MCF 10A (cell line): ENCODE data around the gene RIPOR1. TPM values are rescaled to one million over a fixed set of nuclear protein-coding genes. Genes with fewer than 3 reads are reported as not detected.
A peak's percentile ranks its signal among the peaks of the same experiment; 100 is the strongest.

ENCODE experiments used
- BruUV-seq: library from RNA; stranded (reverse); fragments of 400-500 nt; replicated peaks from 2 replicates; lab custom pipeline; 2021; lab: Mats Ljungman, UMichigan
- CTCF ChIA-PET: fragments of 300-600 bp; sonication (Branson Sonifier 250); formaldehyde crosslinking; extraction: SDS; loops from one replicate; lab custom pipeline; 2021; ENCODE audit warnings: antibody characterized with exemption, inconsistent platforms; lab: Yijun Ruan, JAX
- POLR2A ChIA-PET: fragments of 300-600, 350-650 bp; sonication (Branson Sonifier 250); formaldehyde crosslinking; extraction: SDS; loops from one replicate; lab custom pipeline; 2020; ENCODE audit warnings: antibody characterized with exemption, inconsistent platforms; lab: Yijun Ruan, JAX
- DNase-seq: peaks from one replicate; pipeline ENCODE4 v3.0.0-alpha.2; 2018; ENCODE audit not compliant: unreplicated experiment
- H3K27ac Mint-ChIP-seq: one replicate; pipeline ENCODE4 v1.8.0; 2022; ENCODE audit warnings: mild to moderate bottlenecking, low read depth, mixed read lengths; ENCODE audit not compliant: unreplicated experiment
- H3K27me3 Mint-ChIP-seq: one replicate; pipeline ENCODE4 v1.8.0; 2022; ENCODE audit warnings: mixed read lengths; ENCODE audit not compliant: insufficient read depth, unreplicated experiment
- H3K36me3 Mint-ChIP-seq: one replicate; pipeline ENCODE4 v1.8.0; 2022; ENCODE audit warnings: mild to moderate bottlenecking, moderate library complexity, mixed read lengths; ENCODE audit not compliant: insufficient read depth, unreplicated experiment
- H3K4me1 Mint-ChIP-seq: one replicate; pipeline ENCODE4 v1.8.0; 2022; ENCODE audit warnings: mixed read lengths; ENCODE audit not compliant: insufficient read depth, unreplicated experiment
- H3K4me3 Mint-ChIP-seq: one replicate; pipeline ENCODE4 v1.8.0; 2022; ENCODE audit warnings: mild to moderate bottlenecking, moderate library complexity, mixed read lengths; ENCODE audit not compliant: unreplicated experiment
- H3K9me3 Mint-ChIP-seq: one replicate; pipeline ENCODE4 v1.8.0; 2022; ENCODE audit warnings: mixed read lengths; ENCODE audit not compliant: unreplicated experiment
- intact Hi-C: fragments of 100-400 bp; cut with micrococcal nuclease; formaldehyde crosslinking; loops from 2 replicates; pipeline ENCODE4 v1.14.1; 2022
- total RNA-seq: library from RNA; stranded (reverse); gene quantifications from 2 replicates; pipeline ENCODE4 v1.2.3, GENCODE V29; 2022
- TF ChIP-seq, protein P1 (sequence below): fragments of 200-600 bp; IDR thresholded peaks from one replicate; pipeline ENCODE4 v1.8.0; 2022; ENCODE audit warnings: antibody characterized with exemption, mild to moderate bottlenecking; ENCODE audit not compliant: unreplicated experiment

Gene RIPOR1
- total RNA-seq, 1 experiment from 2014 or later: 43.2 TPM

- DNase-seq: no peak
- ChIA-PET POLR2A (interaction anchor here (1.0 to 1.6 kb wide), 3 partner anchors 10 to 28 kb away, joined by 3 to 4 read pairs (median 3); partner anchors contain the start of gene CTCF), CTCF (interaction anchor here (1.3 to 7.7 kb wide), 2 partner anchors 11 to 13 kb away, joined by 5 to 60 read pairs; no protein-coding TSS in a partner anchor)
- intact Hi-C loops: no loop called here
- Mint-ChIP-seq H3K27ac (no peak overlapping the region), H3K4me1 (peaks cover 46% of the 10 kb centered on the region), H3K4me3 (no peak overlapping the region), H3K27me3 (no peaks in the 10 kb centered on the region), H3K9me3 (no peaks in the 10 kb centered on the region), H3K36me3 (peaks cover 26% of the 10 kb centered on the region)
- no TSS peak for BruUV-seq
- TF ChIP-seq, protein P1, sequence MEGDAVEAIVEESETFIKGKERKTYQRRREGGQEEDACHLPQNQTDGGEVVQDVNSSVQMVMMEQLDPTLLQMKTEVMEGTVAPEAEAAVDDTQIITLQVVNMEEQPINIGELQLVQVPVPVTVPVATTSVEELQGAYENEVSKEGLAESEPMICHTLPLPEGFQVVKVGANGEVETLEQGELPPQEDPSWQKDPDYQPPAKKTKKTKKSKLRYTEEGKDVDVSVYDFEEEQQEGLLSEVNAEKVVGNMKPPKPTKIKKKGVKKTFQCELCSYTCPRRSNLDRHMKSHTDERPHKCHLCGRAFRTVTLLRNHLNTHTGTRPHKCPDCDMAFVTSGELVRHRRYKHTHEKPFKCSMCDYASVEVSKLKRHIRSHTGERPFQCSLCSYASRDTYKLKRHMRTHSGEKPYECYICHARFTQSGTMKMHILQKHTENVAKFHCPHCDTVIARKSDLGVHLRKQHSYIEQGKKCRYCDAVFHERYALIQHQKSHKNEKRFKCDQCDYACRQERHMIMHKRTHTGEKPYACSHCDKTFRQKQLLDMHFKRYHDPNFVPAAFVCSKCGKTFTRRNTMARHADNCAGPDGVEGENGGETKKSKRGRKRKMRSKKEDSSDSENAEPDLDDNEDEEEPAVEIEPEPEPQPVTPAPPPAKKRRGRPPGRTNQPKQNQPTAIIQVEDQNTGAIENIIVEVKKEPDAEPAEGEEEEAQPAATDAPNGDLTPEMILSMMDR: no peak
Observed at GRCh38 chr16:67534431-67534830, 5.8 kb downstream of the RIPOR1 start.

GRCh38 chr16:67535201-67535600 lies 6.6 kb downstream of the RIPOR1 start:
- intact Hi-C loops: no loop called here
- POLR2A ChIA-PET: interaction anchor here (1.0 to 1.6 kb wide), 2 partner anchors 9 to 21 kb away, joined by 3 to 4 read pairs; no protein-coding TSS in a partner anchor
- CTCF ChIA-PET: interaction anchor here (1.3 to 7.7 kb wide), 2 partner anchors 10 to 14 kb away, joined by 5 to 60 read pairs; no protein-coding TSS in a partner anchor
- Mint-ChIP-seq H3K27ac (no peak overlapping the region), H3K36me3 (peaks cover 31% of the 10 kb centered on the region), H3K4me3 (no peak overlapping the region), H3K4me1 (peaks cover 46% of the 10 kb centered on the region), H3K9me3 (no peaks in the 10 kb centered on the region), H3K27me3 (no peaks in the 10 kb centered on the region)
- BruUV-seq: no TSS peak
- no peak for DNase-seq
- TF ChIP-seq, protein P1: no peak

GRCh38 chr16:67537270-67537635 lies 8.6 kb downstream of the RIPOR1 start:
- peaks cover 50% of the 10 kb centered on the region for H3K4me1 Mint-ChIP-seq
- H3K36me3 Mint-ChIP-seq: peaks cover 34% of the 10 kb centered on the region

More at GRCh38 chr16:67537270-67537635, 8.6 kb downstream of the RIPOR1 start:
- no TSS peak for BruUV-seq
- ChIA-PET CTCF (interaction anchor here (0.6 to 2.0 kb wide), 2 partner anchors 10 to 340 kb away, joined by 3 to 10 read pairs; no protein-coding TSS in a partner anchor), POLR2A (no interaction called here)
- no peak overlapping the region for H3K27ac Mint-ChIP-seq
- H3K4me3 Mint-ChIP-seq: peak overlapping the region; percentile 30
- no peaks in the 10 kb centered on the region for H3K27me3 Mint-ChIP-seq
- intact Hi-C loops: no loop called here
- TF ChIP-seq, protein P1: no peak
- no peaks in the 10 kb centered on the region for H3K9me3 Mint-ChIP-seq
- DNase-seq: no peak
